ENCODE results near the gene PTGR3. TPM values are rescaled to one million over a fixed set of nuclear protein-coding genes. Genes with fewer than 3 reads are reported as not detected.

The PTGR3 gene
- total RNA-seq, 1 donor from 2014 or later, result 8.9 TPM

DNA sequence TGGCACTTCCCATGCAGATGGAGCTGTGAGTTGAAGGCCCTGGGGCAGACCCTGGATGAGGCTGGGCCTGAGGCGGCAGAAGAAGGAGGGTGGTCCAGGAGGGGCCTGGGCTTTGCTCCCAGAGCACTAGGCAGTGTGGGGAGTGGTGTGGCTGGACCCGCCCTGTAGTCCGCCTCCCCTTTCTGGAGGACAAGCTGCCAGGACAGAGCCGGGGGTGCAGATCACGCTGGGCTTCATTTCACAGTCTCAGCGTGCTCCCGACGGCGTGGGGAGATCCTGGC, 49.8 kb downstream of the PTGR3 start:
- peaks cover 11% of the 10 kb centered on the region for H3K9me3 Mint-ChIP-seq (ENCODE audit: low read depth)
- H3K27ac Mint-ChIP-seq (ENCODE audit: unreplicated experiment), result no peak overlapping the region
- peaks cover 14% of the 10 kb centered on the region for H3K27me3 Mint-ChIP-seq (ENCODE audit: low read depth)
- TF ChIP-seq, protein P1, sequence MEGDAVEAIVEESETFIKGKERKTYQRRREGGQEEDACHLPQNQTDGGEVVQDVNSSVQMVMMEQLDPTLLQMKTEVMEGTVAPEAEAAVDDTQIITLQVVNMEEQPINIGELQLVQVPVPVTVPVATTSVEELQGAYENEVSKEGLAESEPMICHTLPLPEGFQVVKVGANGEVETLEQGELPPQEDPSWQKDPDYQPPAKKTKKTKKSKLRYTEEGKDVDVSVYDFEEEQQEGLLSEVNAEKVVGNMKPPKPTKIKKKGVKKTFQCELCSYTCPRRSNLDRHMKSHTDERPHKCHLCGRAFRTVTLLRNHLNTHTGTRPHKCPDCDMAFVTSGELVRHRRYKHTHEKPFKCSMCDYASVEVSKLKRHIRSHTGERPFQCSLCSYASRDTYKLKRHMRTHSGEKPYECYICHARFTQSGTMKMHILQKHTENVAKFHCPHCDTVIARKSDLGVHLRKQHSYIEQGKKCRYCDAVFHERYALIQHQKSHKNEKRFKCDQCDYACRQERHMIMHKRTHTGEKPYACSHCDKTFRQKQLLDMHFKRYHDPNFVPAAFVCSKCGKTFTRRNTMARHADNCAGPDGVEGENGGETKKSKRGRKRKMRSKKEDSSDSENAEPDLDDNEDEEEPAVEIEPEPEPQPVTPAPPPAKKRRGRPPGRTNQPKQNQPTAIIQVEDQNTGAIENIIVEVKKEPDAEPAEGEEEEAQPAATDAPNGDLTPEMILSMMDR (IDR thresholded peaks at IDR 0.05), result no peak
- DNase-seq (ENCODE audit: low spot score), result no peak
- H3K36me3 Mint-ChIP-seq (ENCODE audit: low read depth), result peaks cover 2% of the 10 kb centered on the region
- H3K4me3 Mint-ChIP-seq (ENCODE audit: unreplicated experiment), result no peak overlapping the region
- H3K4me1 Mint-ChIP-seq (ENCODE audit: low read depth), result peaks cover 4% of the 10 kb centered on the region

Other genes with a start within 250 kb of the PTGR3 start
- 7.8 to 10.6 TPM (median 8.0 TPM) in 3 replicates for gene TSHZ1, start 1.7 kb upstream of the PTGR3 start, total RNA-seq
- gene SMIM21, start 218.6 kb upstream of the PTGR3 start, total RNA-seq, result not detected in 3 replicates

All from chondrocyte (in vitro differentiated cells).